SJCRH30 (cell line): ENCODE data around the gene CEACAM7. TPM values are rescaled to one million over a fixed set of nuclear protein-coding genes. Genes with fewer than 3 reads are reported as not detected.

ENCODE experiments used
- total RNA-seq: library from RNA; depleted of rRNA; stranded (reverse); fragments of >200 nt; shearing (Covaris generic); gene quantifications from 2 replicates; pipeline ENCODE4 v1.2.3, GENCODE V29; 2014; rRNA removed

The CEACAM7 gene
- total RNA-seq, 1 experiment from 2014 or later = not detected

Other genes starting within 250 kb of the CEACAM7 start
- 88.6 and 91.7 TPM in 2 replicates for gene DMAC2, start 248.4 kb downstream of the CEACAM7 start, total RNA-seq
- not detected in 2 replicates for gene ERICH4, start 245.1 kb downstream of the CEACAM7 start, total RNA-seq
- 5.5 and 5.6 TPM in 2 replicates for gene CEACAM21, start 112.1 kb downstream of the CEACAM7 start, total RNA-seq
- not detected in 2 replicates for gene CEACAM4, start 61.2 kb downstream of the CEACAM7 start, total RNA-seq
- gene CEACAM5, start 20.4 kb upstream of the CEACAM7 start, total RNA-seq = not detected in 2 replicates
- not detected in 2 replicates for gene CEACAM6, start 67.3 kb upstream of the CEACAM7 start, total RNA-seq
- gene CEACAM3, start 108.3 kb upstream of the CEACAM7 start, total RNA-seq = not detected in 2 replicates
- gene LYPD4, start 156.4 kb upstream of the CEACAM7 start, total RNA-seq = not detected in 2 replicates
- gene DMRTC2, start 156.8 kb upstream of the CEACAM7 start, total RNA-seq = not detected in 2 replicates
- gene RPS19, start 172.0 kb upstream of the CEACAM7 start, total RNA-seq = 2,068 and 2,616 TPM in 2 replicates
- 0.61 TPM in 1 of 2 replicates, not detected in the other for gene CD79A, start 189.0 kb upstream of the CEACAM7 start, total RNA-seq
- 52.4 and 53.8 TPM in 2 replicates for gene ARHGEF1, start 194.9 kb upstream of the CEACAM7 start, total RNA-seq
- not detected in 2 replicates for gene ERFL, start 240.2 kb upstream of the CEACAM7 start, total RNA-seq